ENCODE results near the gene DUSP3.

Gene DUSP3

GRCh38 chr17:43778337-43779144, at the start of gene DUSP3:
Gene DUSP3, minus strand, starts transcription at chr17:43778977. Its CDS starts 53 bp downstream, at chr17:43778924.
- DNase-seq: peak; percentile 78

DNA sequence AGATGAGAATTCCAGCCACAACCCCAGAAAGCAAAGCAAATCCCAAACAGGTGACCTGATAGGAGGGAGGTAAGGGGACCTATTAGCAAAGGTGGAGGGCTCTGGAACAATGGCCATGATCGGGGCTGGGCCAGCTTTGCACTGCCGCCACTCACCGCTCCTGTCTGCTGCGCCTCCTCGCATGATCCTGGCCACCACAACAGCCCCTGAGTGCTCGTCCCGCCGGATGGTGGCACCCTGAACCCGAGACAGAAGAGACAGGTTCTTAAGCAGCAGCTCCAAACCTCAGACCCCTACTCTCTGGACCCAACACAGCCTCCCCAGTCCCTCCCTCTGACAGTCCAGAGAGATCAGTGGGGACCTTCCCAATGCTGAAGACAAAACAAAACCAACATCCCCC, 48.8 kb upstream of the DUSP3 start:
- DNase-seq: no peak

- DNase-seq: no peak
Measured at GRCh38 chr17:43826206-43826605, 47.4 kb upstream of the DUSP3 start.

- no peak for DNase-seq
Measured at GRCh38 chr17:43825567-43825966, 46.8 kb upstream of the DUSP3 start.

DNA sequence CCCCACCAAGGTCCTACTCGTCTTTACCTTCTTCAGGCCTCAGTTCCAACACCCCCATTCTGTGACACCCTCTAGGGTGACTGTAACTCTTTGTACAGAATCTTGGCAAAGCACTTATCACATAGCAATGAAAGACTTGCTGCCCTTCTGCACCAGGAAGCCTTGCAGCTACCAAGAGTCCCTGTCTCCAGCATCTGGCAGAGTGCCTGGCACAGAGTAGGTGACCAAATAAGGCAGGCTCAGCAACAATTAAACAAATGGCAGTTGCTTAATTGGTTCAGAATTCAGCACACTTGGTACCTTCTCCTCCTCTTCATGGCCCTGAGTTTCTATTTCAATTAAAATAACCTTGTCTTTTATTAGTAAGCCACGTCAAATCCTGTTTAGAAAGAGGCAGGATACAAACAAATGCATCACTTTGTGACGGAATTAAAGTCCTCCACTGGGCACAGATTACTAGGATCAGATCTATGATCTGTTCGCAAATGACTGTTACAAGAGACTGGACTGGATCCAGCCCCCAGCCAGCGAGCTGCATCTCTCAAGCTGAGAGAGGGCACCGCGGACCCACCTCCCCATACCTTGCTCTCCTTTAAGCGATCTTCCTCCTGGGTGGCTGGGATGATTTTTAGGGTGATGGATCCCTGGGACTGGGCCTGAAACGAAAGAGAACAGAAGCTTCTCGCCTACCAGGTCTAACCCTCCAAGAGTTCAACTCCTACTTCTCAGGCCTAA, 44.7 kb upstream of the DUSP3 start:
- DNase-seq: no peak

DNA sequence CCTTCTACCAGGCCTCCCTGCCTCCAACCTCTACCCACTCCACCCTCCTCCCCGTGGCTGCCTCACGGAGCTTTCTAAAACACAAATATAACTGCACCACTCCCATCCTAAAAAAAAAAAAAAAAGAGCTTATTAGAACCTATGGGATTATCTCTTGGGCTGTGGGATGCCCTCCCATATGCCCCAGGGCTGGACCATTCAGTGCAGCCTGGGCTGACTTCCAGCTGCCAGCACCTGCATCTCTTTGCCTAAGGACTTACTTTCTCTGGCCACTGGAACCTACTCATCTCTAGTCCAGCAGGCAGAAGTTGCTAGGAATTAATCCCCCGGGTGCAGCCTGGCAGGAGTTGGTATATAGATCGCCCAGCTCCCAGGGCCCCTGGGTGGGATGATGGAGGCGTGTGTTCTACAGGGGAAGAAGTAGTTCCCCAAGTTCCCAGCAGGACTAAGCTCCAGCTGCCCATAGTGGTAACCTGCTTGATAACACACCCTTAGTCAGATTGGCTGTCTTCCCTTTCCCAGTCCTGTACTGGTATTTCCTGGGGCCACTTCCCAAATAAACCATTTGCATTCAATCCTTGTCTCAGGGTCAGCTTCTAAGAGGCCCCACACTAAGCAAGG, 43.9 kb upstream of the DUSP3 start:
- DNase-seq: no peak

GRCh38 chr17:43820759-43821158, 42.0 kb upstream of the DUSP3 start:
- no peak for DNase-seq

DNA sequence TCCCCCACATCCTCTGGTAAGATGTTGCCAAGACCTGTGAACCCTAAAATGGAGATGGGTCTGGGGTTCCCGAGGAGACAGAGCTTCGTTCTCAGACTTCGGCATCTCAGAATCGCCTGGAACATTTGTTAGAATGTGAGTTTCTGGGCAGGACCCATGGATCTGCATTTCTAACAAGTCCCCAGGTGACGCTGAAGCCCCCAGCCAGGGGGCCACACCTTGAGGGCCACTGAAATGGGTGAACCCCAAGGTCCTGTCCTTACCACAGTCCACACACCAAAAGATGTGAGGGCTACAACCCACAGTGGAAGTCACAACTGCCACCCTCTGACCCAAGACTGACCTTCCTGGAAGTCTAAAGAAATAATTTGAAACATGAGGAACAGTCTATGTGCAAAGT, 40.2 kb upstream of the DUSP3 start:
- DNase-seq: no peak

DNA sequence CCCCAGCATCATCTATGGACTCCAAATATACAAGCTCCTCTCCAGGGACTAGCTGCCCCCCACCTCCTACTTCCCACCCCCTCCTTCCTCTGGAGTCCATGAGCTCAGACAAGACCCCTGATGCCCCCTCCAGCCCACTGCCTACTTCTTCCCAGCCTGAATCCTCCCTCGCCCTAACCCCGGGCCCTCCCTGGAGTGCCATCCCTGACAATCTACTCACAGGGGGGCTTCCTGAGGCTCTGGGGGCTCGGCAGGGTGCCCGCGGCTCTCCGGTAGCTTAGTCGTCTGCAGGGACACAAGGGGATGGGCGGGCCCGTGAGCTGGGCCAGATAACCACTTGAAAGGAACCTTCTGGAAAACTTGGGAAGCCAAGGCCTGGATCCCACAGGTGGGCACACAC, 39.0 kb upstream of the DUSP3 start:
- no peak for DNase-seq

DNA sequence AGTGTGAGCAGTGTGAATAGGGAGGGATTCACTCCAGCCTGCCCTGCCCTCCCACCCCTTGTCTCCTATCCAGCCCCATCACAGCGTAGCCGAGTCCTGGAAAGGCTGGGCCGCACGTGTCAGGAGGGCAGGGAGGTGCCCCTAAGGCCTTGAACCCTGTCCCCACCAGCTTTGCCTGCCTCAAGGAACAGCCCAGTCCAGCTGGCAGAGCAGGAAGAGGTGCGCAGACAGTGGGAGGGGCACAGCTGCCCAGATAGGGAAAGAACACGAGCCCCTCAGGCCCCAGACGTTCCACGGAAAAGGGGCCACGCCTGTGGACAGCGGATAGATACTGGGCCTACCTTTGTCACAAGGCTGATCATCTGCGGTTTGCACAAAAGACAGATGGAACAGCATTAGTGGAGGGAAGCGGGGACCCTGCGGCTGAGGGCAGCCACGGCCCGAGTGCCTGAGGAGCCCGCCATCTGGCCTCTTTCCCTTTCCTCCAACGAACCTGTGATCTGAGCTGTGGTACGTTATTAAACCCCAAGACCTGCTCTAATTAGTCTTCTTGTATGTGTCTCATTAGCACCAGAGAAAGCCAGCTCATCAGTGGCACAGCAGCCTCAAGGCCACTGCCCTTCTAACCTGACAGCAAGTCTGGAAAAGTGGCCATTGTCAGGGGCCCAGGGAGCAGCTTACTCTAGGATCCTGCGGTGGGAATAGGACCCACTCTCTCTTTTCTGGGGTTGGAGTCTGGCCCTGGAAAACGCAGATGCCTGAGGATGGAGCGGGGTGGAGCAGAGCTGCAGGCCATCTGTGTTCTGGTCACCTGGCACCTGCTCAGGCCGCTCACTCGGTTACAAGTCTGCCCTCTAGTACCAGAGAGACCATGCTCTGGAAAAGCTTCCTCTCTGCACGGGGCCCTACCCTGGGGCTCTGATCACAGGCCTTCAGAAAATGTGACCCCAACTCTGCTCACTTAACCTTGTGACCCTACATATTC, 37.9 kb upstream of the DUSP3 start:
- no peak for DNase-seq

GRCh38 chr17:43814714-43815113, 35.9 kb upstream of the DUSP3 start:
- DNase-seq: no peak

DNA sequence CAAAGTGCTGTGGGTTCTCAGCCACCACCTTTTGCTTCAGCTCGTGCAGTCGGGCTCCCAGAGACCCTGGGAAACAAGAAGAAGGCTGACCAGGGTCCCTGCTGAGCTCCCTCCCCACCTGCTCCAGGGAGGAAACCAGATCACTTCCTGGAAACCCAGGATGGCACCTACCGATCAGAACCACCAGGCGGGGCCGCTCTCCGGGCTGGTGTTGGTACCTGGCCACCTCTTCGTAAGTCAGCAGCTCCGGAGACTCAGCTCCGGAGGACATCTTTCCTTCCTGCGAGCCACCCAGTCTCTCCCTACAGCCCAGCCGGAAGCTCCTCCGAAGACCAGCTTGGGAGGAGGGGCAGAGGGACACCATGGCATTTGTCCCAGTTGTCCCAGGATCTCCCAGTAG, 35.2 kb upstream of the DUSP3 start:
- DNase-seq: no peak

- no peak for DNase-seq
Measured at GRCh38 chr17:43813386-43813785, 34.6 kb upstream of the DUSP3 start.

DNA sequence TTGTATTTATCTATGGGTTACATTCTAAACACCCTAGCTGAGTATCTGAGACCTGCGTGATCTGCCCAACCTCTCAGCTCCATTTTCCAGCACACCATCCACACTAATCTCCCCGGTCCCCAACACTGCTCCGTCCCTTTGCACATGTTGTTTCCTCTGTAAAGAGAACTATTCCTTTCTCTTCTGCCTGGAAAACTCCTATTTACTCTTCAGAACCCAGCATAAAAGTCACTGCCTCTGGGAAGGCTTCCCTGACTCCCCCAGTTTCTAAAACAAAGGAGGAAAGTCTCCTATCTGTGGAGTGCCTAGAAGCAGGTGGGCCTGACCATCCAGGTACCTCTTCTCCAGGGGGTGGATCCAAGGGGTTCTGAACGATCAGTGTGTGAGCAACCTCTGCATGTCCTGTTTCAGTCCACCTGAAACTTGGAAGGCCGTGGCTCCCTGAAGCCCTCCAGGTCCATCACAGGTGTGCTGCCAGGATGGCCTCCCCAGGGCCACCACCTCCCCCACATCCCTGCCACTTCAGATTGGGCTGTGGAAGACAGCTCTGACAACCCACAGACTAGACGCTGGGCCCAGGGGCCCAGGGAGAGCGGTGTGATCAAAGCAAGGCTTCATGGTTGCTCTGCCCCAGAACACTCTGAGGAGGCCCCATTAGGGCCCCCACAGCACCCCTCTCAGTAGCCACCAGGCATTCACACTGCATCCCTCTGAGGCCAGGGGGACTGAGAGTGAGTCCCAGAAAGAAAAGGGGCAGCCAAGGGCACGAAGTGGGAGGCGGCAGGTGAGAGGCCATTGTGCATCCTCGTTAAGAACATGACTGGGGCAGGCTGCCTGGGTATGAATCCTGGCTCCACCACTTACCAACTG, 33.9 kb upstream of the DUSP3 start:
- DNase-seq: no peak

GRCh38 chr17:43810823-43811222, 32.0 kb upstream of the DUSP3 start:
- no peak for DNase-seq

DNA sequence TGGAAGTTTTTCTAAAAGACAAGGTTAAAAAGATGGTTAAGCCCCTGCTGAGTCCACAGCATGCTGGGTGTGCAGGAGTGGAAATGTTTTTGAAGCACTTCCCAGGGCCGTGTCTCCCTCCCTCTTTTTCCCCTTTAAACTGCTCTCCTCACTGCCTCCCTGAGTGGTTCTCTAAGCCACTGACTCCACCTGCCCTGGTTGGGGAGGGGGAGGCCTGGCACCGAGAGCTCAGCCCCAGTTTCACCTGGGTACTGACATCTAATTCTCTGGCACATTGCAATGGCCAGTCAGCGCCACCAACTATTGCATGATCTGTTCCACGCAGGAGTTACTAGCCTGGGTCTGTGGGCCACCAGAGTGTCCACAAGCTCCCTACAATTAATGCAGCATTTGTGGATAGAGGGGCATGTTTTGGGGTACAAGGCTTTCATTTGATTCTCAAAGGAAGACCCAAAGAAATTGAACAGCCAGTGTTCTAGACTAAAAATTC, 31.5 kb upstream of the DUSP3 start:
- no peak for DNase-seq

DNA sequence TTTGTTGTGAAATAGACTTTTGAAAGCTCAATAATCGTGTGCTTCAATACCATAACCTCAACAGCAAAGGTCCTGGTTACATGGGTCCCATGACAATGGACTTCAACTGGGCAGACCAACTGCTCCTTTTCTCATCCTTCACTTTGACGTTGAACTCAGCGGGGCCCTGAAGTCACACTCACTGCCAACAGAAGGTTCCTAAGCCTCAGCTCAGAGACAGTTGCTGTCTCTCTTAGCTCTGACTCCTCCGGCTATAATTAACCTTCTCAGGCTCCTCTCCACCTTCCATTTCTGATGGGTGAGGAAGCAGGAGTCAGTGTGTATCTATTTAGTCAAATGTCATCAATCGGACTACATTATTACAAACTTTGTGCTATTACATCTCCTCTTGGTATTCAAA, 30.3 kb upstream of the DUSP3 start:
- DNase-seq: no peak

DNA sequence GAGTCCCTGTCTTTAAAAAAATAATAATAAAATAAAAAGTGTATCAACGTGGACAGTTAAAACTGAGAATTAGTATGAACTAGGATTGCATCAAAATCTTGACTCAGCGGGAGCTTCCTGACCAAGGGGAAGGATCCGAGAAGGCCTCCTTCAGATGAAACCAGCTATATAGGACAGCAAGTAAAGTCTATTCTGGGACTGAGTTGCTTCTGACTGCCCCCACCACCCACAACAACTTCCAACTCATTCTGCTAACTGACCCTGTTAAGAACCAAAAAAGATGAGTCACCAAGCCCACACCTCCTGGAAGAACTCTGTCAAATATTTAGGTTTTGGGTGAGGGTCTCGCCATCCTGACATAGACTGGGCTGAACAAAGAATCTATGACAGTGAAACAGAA, 29.3 kb upstream of the DUSP3 start:
- no peak for DNase-seq

DNA sequence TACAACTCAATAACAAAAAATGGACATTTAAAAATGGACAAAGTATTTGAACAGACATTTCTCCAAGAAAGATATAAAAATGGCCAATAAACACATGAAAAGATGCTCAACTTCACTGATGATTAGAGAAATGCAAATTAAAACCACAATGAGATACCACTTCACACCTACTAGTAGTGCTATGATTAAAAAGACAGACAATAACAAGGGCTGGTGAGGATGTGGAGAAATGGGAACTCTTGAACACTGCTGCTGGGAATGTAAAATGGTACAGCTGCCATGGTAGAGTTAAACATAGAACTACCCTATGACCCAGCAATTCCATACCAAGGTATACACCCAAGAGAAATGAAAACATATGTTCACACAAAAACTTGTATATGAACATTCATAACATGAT, 26.3 kb upstream of the DUSP3 start:
- DNase-seq: no peak

- DNase-seq: no peak
Measured at GRCh38 chr17:43803758-43804157, 25.0 kb upstream of the DUSP3 start.

DNA sequence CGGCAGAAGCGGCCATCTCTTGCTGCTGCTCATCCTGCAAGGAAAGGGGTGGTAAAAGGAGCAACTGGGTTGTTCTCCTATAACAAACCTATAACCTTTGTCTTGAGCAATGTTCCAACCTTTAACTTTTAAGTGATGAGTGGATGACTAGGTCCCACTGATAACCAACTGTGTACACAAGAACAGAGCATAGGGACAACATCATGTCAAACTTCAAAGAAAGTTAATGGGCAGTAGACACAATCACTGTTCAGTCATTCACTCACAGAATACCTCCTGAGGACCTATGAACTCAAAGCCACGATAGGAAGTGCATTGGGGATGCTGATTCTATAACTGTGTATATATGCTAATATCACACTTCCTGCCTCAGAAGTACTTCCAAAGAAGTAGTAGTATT, 23.1 kb upstream of the DUSP3 start:
- DNase-seq: no peak

DNA sequence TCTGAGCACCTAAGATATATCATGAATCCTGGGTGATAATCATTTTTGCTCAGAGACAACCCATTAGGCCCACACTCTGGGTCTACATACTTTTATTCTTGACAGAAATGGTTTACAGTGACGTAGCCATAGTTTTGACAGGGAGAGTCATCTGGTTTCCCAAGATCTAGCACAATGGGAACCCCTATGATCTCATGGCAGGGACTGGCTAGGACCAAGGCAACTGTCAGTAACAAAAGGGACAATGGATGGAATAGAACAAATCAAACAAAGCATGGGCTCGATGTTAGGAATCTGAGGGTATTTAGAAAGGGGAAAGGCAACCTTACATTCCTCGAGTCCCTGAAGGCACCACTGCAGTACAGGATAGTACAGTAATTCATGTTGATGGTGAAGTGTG, 22.0 kb upstream of the DUSP3 start:
- DNase-seq: no peak

All from hematopoietic multipotent progenitor cell treated with erythropoietin and hydrocortisone succinate and interleukin-3 and kit ligand, for 6 days (in vitro differentiated cells).